Stromal cell of bone marrow (primary cell): ENCODE results near the gene TMEM62.
"Not testable (repeated sequence)": the region's sequence is repeated elsewhere in the genome, so short reads cannot be mapped to it uniquely, and the experiment has no call there.

ENCODE experiments used
- DNase-seq: peaks from one replicate; pipeline ENCODE4 v3.0.0-alpha.2; 2012; ENCODE audit warnings: low read depth

Gene TMEM62

GRCh38 chr15:43125100-43125661, 8.2 kb upstream of the TMEM62 start:
- no peak for DNase-seq

- DNase-seq: no peak
Observed at GRCh38 chr15:43126356-43126755, 7.0 kb upstream of the TMEM62 start.

GRCh38 chr15:43127752-43128151, 5.6 kb upstream of the TMEM62 start:
- no peak for DNase-seq

- DNase-seq: not testable (repeated sequence)
Observed at GRCh38 chr15:43128174-43128979, 5.0 kb upstream of the TMEM62 start.

- DNase-seq: no peak
Observed at GRCh38 chr15:43128980-43129335, 4.4 kb upstream of the TMEM62 start.

- no peak for DNase-seq
Observed at GRCh38 chr15:43132830-43133429, 456 bp upstream of the TMEM62 start.

GRCh38 chr15:43134157-43134635, 810 bp downstream of the TMEM62 start:
- DNase-seq: no peak

- DNase-seq: no peak
Observed at GRCh38 chr15:43135351-43135750, 2.0 kb downstream of the TMEM62 start.

- DNase-seq: no peak
Observed at GRCh38 chr15:43143203-43143941, 10.0 kb downstream of the TMEM62 start.

- DNase-seq: no peak
Observed at GRCh38 chr15:43144512-43144911, 11.1 kb downstream of the TMEM62 start.

- no peak for DNase-seq
Observed at GRCh38 chr15:43146184-43146583, 12.8 kb downstream of the TMEM62 start.

GRCh38 chr15:43150191-43150929, 17.0 kb downstream of the TMEM62 start:
- peak; percentile 93 for DNase-seq

GRCh38 chr15:43151688-43152087, 18.3 kb downstream of the TMEM62 start:
- DNase-seq: no peak

GRCh38 chr15:43153269-43153668, 19.9 kb downstream of the TMEM62 start:
- DNase-seq: no peak

GRCh38 chr15:43165801-43166325, 32.5 kb downstream of the TMEM62 start:
- no peak for DNase-seq

GRCh38 chr15:43167261-43167660, 33.9 kb downstream of the TMEM62 start:
- not testable (repeated sequence) for DNase-seq

GRCh38 chr15:43168192-43169107, 35.1 kb downstream of the TMEM62 start:
- no peak for DNase-seq

GRCh38 chr15:43169888-43170287, 36.5 kb downstream of the TMEM62 start:
- no peak for DNase-seq

- DNase-seq: not testable (repeated sequence)
Observed at GRCh38 chr15:43175656-43176309, 42.4 kb downstream of the TMEM62 start.

GRCh38 chr15:43177147-43177546, 43.8 kb downstream of the TMEM62 start:
- DNase-seq: not testable (repeated sequence)
